CD4-positive, alpha-beta T cell treated with Interleukin-2 at 100 ng/mL for 4 hours (primary cell): ENCODE results near the gene BCAS1.

Experiments used
- DNase-seq: peaks from one replicate; pipeline ENCODE4 v3.0.0-alpha.2; 2020; ENCODE audit warnings: low spot score

BCAS1 gene

DNA sequence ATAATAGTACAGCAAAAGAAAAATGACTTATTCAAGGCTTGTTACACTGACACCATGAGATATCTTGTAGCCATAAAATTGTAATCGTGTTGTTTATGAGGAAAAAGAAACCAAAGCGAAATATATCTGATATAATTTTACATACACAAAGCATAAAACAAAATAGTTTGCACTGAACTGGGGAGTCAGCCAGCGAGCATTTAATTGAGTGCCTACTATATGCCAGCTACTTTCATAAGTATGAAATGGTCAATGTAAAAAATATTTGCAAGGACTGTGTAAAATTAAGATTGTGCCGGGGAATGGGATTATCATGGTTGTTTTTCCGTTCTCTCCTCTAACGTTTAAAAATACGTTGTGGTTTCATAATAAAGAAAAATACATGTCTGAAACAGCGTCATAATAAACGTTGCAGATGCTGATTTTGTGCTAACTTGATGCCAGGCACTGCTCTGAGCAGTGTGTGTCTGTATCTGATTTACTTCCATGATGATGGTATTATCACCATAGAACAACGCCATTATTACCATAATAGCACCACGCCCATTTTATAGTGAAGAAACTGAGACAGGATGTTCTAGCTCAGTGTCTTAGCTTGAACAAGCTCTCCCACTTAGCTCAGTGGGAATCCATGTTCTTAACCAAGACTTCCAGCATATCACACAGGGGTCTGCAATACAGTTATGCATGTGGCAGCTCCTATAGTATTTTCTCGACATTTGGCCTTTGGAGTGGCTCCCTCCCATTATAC lies 144.6 kb downstream of the BCAS1 start:
- DNase-seq = no peak

DNA sequence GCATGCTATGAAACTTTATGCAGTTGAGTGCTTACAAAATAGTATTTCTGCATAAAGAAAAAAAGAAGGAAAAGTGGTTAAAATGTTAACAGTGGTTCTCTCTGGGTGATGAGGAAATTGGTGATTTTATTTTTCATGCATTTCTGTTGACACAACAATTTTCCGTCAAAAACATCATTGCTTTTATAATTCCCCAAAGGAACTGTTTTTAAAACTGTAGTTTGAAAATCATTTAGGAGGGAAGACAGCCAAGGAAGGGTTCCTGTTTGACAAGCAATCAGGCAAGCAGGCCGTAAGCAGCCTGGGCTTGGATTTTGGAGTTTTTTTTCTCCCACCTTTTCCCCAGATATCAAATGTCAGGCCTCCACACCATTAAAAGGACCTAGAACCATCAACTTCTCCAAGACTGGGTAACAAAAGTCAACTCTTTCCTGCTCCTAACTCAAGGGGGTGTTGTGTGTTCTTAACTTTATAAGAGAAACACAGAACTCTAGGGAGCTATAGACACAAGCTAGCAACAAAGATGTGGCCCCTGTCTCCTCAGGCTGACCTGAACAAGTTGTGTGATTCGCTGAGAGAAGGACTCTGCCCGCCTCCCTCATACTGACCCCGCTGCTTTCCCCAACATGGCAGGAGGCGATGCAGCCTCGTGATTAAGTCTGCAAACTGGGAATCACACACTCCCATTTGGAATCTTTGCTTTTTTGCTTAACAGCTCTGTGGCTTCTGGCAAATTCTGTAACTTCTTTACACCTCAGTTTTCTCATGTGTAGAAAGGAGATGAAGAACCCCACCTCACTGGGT lies 146.6 kb downstream of the BCAS1 start:
- DNase-seq = no peak

DNA sequence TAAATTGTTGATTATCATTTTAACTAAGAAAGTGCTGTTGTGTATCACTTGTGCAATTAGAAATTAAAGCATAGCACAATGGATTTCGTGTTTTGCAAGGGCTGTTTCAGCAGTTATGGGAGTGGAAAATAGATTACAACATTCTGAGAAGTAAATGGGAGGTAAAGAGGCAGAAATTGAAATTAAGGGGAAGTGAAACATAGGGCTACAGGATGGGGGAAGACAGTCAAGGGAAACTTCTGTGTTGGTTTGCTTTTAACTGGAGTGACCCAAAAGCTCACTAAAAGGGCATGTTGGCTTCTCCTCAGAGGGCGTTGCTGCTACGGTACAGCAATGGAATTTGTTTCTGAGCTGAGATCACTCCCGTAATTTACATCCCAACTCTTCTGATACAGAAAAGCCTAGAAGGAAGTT lies 147.5 kb downstream of the BCAS1 start:
- no peak for DNase-seq

DNA sequence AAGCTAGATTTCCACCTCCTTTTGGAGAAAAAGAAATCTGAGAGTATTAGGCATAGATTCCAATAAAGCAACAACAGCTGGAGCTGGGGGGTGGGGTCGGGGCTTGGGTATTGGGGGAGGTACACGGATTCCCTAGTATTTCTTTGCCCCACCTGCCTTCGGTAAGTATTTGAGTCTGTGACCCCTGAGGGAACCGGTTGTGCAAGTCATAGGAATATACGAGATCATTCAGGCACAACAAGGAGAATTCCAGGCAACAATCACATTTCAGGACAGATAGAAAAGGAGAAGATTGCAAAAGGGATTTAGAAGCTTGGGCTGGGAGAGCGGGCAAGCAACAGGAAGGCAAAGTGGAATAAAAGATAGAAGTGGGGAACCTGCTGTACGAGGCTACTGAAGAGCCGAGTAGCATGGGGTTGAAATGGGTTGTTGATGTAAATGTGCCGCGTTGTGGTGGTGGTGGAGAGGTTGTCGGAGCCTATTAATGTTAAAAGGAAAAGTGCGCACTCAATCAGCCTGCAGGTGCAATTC lies 148.9 kb downstream of the BCAS1 start:
- no peak for DNase-seq

DNA sequence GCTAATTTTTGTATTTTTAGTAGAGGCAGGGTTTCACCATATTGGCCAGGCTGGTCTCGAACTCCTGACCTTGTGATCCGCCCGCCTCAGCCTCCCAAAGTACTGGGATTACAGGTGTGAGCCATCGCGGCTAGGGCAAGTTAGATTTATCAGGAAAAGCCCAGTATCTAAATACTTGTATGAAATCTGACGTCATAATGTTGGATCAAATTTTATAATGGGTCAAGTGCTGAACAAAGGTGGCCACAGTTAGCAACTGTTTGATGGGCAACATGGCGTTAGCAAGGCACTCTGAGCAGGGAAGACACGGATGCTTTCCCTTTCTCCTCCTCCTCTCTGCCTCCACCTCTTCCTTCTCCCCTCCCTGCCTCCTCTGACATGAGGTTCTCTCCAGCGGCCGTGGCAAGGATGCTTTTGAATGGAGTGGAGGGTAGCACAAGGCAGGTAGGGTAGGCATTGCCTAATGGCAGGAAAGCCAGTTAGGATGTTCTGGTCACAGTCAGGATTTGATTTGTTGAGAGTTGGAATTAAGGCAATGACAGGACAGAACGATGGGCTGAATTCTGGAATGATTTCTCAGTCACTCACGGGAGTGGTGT lies 149.6 kb downstream of the BCAS1 start:
- no peak for DNase-seq

DNA sequence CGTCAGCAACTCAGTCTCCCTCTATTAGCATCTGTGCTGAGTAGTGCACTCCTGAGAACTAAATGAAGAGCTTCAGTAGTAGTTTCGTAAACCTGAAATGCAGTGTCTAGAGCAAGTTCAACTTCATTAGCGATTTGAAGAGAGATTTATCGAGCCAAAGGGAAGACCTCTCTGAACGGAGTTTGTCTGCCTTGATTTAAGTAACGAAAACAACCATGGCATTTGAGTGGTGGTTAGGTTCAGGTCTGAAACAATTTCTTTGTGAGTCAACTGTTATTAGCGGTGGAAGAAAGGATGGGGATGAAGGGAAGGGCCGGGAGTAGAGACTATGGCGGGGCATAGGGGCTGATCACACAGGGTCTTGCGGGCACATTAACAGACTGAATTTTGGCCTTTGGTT lies 150.5 kb downstream of the BCAS1 start:
- no peak for DNase-seq

DNA sequence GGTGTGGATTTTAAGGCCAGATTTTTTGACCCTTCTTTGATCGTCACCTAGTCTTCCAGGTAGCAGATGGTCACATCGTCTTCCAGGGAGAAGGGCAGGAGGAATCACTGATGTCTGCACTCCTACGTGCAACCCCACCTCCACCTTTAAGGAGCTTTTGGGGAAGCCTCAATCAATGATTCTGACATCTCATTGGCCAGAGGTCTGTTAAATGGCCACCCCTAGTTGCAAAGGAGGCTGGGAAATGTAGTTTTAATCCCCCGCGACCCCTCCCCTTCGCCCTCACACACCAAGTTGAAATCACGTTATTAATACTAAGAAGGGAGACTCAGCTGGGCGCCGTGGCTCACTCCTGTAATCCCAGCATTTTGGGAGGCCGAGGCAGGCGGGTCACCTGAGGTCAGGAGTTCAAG lies 151.4 kb downstream of the BCAS1 start:
- DNase-seq = no peak

DNA sequence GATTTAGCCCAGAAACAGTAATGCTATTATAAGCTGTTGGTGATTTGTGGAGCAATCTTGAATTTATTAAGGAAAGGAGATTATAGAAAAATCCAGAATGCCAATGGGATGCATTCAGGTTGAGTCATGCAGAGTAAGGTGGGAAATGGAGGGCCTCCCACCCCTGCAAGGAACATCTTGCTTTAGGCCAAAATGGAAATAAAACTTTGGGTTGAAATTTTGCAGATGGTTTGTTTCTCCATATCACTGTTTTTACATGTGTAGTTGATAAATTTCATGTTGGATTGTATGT lies 152.4 kb downstream of the BCAS1 start:
- no peak for DNase-seq

DNA sequence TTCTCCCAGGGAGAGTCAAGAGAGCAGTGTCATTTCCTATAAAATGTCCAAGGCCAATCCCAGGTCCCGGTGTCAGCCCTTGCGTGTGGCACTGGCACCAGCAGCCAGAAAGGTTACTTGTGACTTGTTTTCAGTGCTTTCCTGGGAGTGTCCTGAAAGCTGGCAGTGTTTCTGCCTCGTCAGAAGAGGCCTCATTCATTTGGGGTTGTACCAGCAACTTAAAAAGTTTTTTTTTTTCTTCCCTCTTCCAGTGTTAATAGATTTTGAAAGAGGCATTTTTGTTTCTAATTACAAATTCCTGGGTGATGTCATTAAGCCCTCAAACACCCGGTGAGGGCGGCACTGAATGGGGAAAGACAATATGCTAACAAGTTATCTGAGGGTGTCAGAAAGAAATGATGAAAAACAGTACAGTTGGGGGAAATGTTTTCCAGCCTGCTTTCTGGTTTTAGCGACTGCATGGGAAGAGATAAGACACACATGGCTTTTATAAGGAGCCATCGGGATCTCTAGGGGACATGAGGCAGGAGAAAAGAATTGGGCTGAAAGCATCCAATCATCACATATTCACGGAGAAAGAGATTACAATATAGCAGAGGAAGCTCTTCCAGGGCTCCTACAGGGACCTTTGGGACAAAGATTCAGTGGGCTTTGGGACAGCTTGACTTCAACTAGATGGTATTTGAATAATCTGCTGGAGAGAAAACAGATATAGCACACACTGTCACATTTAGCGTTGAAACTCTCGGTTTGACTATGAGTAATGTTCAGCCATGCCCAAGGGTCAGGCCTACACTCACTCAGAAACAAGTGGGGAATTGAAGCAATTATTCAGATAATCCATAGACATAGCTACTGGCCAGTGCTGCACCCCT lies 153.0 kb downstream of the BCAS1 start:
- no peak for DNase-seq

DNA sequence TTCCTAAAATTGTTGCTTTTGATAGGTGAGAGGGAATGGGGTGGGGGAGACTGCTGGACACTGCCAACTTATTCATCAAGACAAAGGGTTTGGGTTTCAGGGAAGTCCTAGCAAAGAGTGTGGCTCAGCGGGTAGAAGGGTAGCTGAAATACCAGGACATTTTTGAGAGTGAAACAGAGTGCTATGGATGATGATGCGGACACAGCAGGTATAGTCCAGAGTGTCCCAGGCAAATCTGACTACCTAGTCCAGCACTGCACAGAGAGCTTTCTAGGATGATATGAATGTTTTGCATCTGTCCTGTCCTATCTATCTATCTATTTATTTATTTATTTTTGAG lies 154.3 kb downstream of the BCAS1 start:
- DNase-seq = no peak

DNA sequence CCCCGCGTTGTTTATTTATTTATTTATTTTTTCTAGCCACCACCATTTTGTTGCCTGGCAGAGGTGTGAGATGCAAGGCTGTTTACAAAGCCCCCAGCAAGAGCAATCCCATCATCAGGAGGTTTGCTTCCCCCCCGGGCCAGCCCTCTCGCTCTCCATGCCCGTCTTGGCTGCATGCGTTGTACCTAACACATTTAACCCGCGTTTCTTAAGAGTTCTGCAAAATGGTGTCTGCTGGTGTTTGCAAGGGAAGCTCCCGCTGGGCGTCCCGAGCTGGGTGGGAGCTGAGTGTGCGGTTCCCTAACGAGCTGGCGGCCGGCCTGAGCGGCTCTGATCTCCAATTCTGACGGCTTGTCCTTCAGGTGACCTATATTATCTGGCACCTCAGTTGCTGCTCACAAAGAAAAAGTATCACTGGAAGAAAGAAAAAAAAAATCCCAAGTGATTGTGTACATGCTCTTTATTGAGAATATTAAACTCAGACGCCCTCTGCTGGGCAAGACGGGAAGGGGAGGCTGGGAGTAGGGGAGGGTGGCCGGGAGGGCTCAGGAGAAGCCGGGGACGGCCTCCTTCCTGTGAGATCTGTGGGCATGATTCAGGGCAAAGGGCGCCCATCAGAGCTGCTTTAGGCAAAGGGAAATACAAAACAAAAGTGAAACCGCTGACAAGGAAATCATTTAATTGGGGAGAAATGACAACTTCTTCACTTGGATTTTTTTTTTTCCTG lies 154.8 kb downstream of the BCAS1 start:
- peak; percentile 98 for DNase-seq

DNA sequence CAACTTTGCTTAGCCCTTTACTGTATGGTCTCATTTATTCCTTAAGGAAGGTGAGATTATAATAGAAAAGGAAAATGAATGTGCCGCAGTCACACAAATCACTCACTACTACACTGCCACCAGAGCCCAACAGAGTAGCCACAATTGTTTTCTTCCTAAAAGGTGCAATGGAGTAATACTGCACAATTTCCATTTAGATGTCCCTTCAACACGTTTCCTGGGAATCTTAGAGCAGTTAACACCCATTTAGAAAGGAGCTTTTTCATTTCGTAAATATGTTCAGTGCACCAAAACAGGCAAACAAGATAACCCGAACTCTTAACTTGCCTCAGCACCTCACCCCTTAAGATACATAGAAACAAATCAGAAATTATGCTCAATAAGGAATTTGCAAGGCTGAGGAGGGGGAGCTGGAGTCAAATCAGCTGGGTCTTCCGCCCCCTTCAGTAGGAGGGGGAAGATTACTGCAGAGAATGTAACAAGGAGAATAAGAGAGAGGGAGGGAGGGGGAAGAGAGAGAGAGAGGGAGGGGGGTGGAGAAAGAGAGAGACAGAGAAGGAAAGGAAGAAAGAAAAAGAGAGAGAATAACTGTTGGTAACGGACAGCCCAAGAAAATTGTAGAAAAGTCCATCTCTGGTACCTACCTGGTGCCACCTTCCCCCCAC lies 155.5 kb downstream of the BCAS1 start:
- no peak for DNase-seq

DNA sequence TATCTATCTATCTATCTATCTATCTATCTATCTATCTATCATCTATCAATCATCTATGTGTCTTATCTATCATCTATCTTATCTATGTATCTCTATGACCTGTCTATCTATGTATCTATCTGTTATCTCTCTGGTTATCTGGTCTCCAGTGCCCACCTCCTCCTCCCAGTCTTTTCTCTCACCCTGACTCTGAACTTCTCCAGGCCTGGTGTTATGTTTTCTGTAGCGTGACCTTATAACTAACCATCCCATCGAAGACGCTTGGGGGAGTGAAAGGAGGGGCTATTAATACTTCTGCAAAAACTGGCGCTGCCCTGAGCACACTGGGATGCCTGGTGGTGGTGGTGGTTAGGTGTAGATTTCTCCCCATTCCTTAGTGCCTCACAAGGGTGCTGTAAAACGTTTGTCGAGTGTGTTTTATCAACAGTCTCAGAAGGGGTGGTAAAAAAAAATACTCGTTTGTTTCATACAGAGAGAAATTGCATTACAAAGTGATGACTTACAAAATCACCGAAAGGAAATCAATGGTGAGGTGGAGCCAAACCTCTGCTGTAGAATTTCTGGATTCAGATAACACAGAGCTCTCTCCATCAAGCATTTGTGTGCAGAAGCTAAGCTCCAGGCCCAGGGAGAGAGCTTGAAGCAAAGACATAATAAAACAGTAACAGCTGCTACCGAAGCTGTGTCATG lies 156.2 kb downstream of the BCAS1 start:
- no peak for DNase-seq

DNA sequence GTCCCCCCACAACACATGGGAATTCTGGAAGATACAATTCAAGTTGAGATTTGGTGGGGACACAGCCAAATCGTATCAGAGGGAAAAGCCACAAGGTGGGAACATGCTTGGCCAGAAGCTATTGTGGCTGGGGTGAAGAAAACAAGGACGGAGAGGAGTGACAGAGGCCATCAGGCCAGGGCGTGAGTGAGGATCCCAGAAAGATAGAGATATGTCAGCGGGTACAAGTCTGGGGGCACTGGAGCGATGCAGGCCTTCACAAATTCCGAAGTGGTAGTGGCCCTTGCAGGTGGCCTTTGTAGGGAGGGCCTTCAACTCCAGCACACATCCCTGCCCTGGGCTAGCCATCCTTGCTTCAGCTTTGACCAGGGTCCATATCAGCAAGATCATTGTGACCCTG lies 159.1 kb downstream of the BCAS1 start:
- no peak for DNase-seq

DNA sequence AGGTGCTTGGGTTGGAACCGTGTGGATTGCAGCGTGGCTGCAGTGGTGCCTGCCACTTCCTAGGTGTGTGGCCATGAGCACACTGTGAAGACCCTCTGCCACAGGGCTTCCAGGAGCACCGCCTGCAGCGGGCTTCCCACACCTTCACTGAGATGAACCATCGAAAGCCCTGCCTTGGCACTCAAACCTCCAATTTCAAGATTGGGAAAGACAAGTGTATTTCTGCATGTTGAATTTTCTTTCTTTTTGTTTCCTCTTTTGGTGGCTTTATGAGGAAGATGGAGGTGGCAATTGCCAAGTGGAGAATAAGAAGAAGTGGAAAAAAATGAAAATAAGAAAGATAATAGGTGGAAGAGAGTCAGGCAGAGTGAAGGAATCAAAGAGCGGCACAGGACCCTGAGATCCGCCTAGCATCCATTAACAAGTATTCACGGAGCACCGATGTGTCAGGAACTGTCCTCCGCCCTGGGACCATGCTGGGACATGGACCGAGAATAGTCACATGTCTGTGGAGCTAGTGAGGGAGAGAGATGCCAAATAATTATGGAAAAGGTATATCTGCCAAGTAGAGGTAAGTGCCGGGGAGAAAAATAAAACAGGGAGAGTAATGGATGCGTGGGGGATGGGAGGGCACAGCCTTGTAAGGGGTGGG lies 159.9 kb downstream of the BCAS1 start:
- DNase-seq = no peak

DNA sequence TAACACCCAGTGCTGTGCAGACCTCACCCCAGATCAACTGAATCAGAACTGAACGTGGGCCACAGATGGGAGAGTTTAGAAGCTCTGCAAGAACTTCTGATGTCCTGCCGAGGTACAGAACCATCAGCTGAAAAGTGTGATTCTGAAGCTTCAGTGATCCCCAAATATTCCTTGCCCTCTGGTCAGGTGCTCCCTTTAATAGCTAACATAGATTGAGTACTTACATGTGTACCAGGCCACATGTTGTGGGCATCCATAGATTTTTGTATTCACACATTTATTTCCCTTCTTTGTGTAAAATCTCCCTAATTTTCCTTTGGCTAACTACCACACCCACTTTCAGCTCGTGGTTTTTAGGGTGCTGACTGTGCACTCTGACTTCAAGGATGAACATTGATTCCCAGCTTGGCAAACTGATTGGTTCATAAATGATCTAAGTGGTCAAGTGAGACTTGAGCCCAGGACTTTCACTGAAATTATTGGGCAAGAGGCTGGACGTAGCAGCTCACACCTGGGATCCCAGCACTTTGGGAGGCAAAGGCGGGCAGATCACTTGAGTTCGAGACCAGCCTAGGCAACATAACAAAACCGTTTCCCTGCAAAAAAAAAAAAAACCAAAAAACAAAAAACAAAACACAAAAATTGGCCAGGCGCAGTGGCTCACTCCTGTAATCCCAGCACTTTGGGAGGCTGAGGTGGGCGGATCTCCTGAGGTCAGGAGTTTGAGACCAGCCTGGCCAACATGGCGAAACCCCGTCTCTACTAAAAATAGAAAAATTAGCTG lies 162.2 kb downstream of the BCAS1 start:
- no peak for DNase-seq

DNA sequence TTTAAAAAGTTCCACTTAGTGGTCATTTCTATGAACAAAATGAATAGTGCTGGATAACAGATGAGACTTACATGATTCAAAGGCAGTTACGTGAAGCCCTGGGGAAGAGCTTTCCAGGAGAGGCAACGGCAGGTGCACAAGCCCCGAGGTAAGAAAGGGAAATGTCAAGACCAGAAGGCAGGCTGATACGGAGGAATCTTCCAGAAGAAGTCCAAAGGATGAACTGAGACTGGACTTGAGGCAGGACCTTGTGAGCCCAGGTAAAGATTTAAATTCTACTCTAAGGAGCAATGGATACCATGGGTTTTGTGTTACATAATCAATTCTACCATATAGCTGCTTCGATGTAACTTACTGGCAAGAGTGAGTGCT lies 164.6 kb downstream of the BCAS1 start:
- DNase-seq = no peak

DNA sequence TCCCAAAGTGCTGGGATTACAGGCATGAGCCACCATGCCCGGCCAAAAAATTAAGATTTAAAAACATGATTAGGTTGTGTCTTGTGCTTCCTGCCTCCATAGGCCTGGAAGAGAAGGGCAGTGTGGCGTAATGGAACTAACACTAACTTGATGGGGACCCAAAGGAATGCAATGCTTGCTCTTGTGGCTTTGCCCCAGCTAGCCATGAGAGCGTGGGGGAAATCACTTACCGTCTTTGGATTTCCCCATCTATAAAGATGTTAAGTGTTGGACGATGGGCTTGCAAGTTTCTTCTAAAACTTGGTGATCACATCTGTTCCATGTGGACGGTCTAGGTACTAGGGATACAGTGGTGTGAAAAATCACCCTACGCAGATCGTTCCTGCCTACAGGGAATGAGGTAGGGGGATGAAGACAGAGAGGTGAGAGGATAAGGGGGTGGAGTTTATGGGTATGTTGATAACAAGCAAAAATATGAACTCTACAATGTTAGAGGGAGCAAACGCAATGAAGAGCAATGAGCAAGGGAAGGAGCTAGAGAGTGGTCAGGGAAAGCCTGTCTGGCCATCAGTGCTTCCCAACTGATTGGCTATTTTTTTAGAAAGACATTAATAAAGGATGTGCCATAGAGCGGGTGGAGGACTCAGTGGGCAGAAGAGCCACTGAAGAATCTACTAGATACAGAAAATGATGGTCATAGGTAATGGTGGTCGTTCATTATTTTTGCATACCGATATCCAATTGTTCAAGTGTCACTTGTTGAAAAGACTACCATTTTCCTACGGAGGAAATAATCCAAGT lies 165.2 kb downstream of the BCAS1 start:
- DNase-seq = no peak
